Loucy (cell line): ENCODE measurements around the gene RPS6KA4.

ENCODE experiments used
- H2AFZ ChIP-seq: fragments of 200-600 bp; sonication (generic); 2 replicates; pipeline ENCODE4 v1.6.0; 2016; ENCODE audit warnings: antibody characterized with exemption, mild to moderate bottlenecking, low read length, moderate library complexity
- H3F3A ChIP-seq: fragments of 200-600 bp; 2 replicates; pipeline ENCODE4 v1.6.0; 2016; ENCODE audit warnings: antibody characterized with exemption, low read depth, mild to moderate bottlenecking
- H3K27me3 ChIP-seq: fragments of 200-600 bp; sonication (generic); 2 replicates; pipeline ENCODE4 v1.6.1; 2014; ENCODE audit warnings: low read length, mild to moderate bottlenecking; ENCODE audit not compliant: insufficient read depth, poor library complexity, severe bottlenecking
- H3K36me3 ChIP-seq: fragments of 200-600 bp; sonication (generic); 2 replicates; pipeline ENCODE4 v1.6.1; 2016; ENCODE audit warnings: low read length; ENCODE audit not compliant: insufficient read depth
- H3K4me1 ChIP-seq: fragments of 200-600 bp; sonication (generic); 2 replicates; pipeline ENCODE4 v1.5.1; 2014; ENCODE audit warnings: low read length, mild to moderate bottlenecking; ENCODE audit not compliant: insufficient read depth, poor library complexity, severe bottlenecking
- H3K4me2 ChIP-seq: fragments of 200-600 bp; sonication (generic); 2 replicates; pipeline ENCODE4 v1.6.0; 2014; ENCODE audit warnings: antibody characterized with exemption, low read length, low read depth, mild to moderate bottlenecking; ENCODE audit not compliant: poor library complexity, severe bottlenecking
- H3K4me3 ChIP-seq: fragments of 200-600 bp; sonication (generic); 2 replicates; pipeline ENCODE4 v1.5.1; 2014; ENCODE audit warnings: low read length, mild to moderate bottlenecking, mixed read lengths; ENCODE audit not compliant: poor library complexity, severe bottlenecking
- H3K79me2 ChIP-seq: fragments of 200-600 bp; sonication (generic); 2 replicates; pipeline ENCODE4 v1.6.1; 2014; ENCODE audit warnings: low read length; ENCODE audit not compliant: insufficient read depth
- H3K9ac ChIP-seq: fragments of 200-600 bp; sonication (generic); 2 replicates; pipeline ENCODE4 v1.6.0; 2014; ENCODE audit warnings: mild to moderate bottlenecking, low read depth, low read length, moderate library complexity; ENCODE audit not compliant: poor library complexity, severe bottlenecking
- H3K9me2 ChIP-seq: fragments of 200-600 bp; sonication (generic); replicated peaks from 2 replicates; pipeline ENCODE4 v1.6.1; 2016; ENCODE audit warnings: low read depth, low read length, mixed read lengths
- H3K9me3 ChIP-seq: fragments of 200-600 bp; sonication (generic); 2 replicates; pipeline ENCODE4 v1.6.1; 2014; ENCODE audit warnings: mild to moderate bottlenecking, antibody characterized with exemption, low read length, low read depth; ENCODE audit not compliant: insufficient read depth
- H4K20me1 ChIP-seq: fragments of 200-600 bp; sonication (generic); 2 replicates; pipeline ENCODE4 v1.6.0; 2014; ENCODE audit warnings: antibody characterized with exemption, low read length, mild to moderate bottlenecking; ENCODE audit not compliant: insufficient read depth, poor library complexity, severe bottlenecking
- CTCF ChIP-seq: fragments of 200-600 bp; sonication (generic); conservative IDR thresholded peaks from 2 replicates; pipeline ENCODE4 v1.5.1; 2014; ENCODE audit warnings: mild to moderate bottlenecking, antibody characterized with exemption, low read length
- EZH2phosphoT487 ChIP-seq: fragments of 200-600 bp; IDR thresholded peaks from 2 replicates; pipeline ENCODE4 v1.6.1; 2018; ENCODE audit warnings: antibody characterized with exemption, mild to moderate bottlenecking, moderate library complexity, borderline replicate concordance

RPS6KA4 gene

GRCh38 chr11:64362339-64362738 lies 3.4 kb downstream of the RPS6KA4 start:
- peaks cover 29% of the 10 kb centered on the region for H3K4me1 ChIP-seq
- peaks cover 18% of the 10 kb centered on the region; the same call in 1 of the 2 replicates for H3K79me2 ChIP-seq
- no peak for TF ChIP-seq CTCF
- TF ChIP-seq EZH2phosphoT487 = no peak
- H3K9me3 ChIP-seq = no peaks in the 10 kb centered on the region
- H3K9ac ChIP-seq = no peak overlapping the region
- no peak overlapping the region for H2AFZ ChIP-seq
- H4K20me1 ChIP-seq = peaks cover 5% of the 10 kb centered on the region
- H3F3A ChIP-seq = no peaks in the 10 kb centered on the region
- peaks cover 17% of the 10 kb centered on the region; the same call in 1 of the 2 replicates for H3K36me3 ChIP-seq
- no peak overlapping the region for H3K4me3 ChIP-seq
- H3K27me3 ChIP-seq = no peaks in the 10 kb centered on the region
- H3K9me2 ChIP-seq = no peaks in the 10 kb centered on the region
- no peak overlapping the region for H3K4me2 ChIP-seq

- no peaks in the 10 kb centered on the region for H3F3A ChIP-seq
- H3K4me1 ChIP-seq = peaks cover 14% of the 10 kb centered on the region
- peaks cover 10% of the 10 kb centered on the region; the same call in 1 of the 2 replicates for H3K79me2 ChIP-seq
- no peaks in the 10 kb centered on the region for H3K9me3 ChIP-seq
- TF ChIP-seq CTCF (no peak), EZH2phosphoT487 (no peak)
- peaks cover 5% of the 10 kb centered on the region for H4K20me1 ChIP-seq
- no peak overlapping the region for H3K4me3 ChIP-seq
- no peaks in the 10 kb centered on the region for H3K27me3 ChIP-seq
- no peaks in the 10 kb centered on the region for H3K9me2 ChIP-seq
- H3K4me2 ChIP-seq = no peak overlapping the region
- H3K9ac ChIP-seq = no peak overlapping the region
- peaks cover 20% of the 10 kb centered on the region; the same call in 1 of the 2 replicates for H3K36me3 ChIP-seq
- no peak overlapping the region for H2AFZ ChIP-seq
Observed at GRCh38 chr11:64364435-64364834, 5.5 kb downstream of the RPS6KA4 start.

DNA sequence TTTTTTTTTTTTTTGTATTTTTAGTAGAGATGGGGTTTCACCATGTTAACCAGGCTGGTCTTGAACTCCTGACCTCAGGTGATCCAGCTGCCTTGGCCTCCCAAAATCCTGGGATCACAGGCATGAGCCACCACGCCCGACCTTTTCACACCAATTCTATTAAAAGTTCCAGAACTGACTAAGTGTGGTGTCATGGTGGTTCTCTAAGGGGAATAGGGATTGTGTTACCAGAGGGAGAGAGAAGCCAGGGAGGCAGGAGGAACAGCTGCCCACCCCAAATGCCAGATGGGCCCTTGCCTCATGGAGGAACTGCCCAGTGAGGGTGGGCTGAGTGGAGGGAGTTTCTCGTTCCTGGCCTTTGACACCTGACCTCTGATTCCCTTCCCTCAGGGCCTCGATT lies 5.9 kb downstream of the RPS6KA4 start:
- H3K9me3 ChIP-seq = no peaks in the 10 kb centered on the region
- H3F3A ChIP-seq = no peaks in the 10 kb centered on the region
- no peak overlapping the region for H3K4me2 ChIP-seq
- peaks cover 11% of the 10 kb centered on the region for H3K4me1 ChIP-seq
- H3K4me3 ChIP-seq = no peak overlapping the region
- no peaks in the 10 kb centered on the region for H3K27me3 ChIP-seq
- H3K9me2 ChIP-seq = no peaks in the 10 kb centered on the region
- peaks cover under 1% of the 10 kb centered on the region for H4K20me1 ChIP-seq
- H3K36me3 ChIP-seq = peaks cover 20% of the 10 kb centered on the region; the same call in 1 of the 2 replicates
- H2AFZ ChIP-seq = no peak overlapping the region
- peaks cover 5% of the 10 kb centered on the region; the same call in 1 of the 2 replicates for H3K79me2 ChIP-seq
- H3K9ac ChIP-seq = no peak overlapping the region
- TF ChIP-seq CTCF (no peak), EZH2phosphoT487 (no peak)
